GM23338 (cell line): ENCODE results near the gene PDE4C. TPM values are rescaled to one million over a fixed set of nuclear protein-coding genes. Genes with fewer than 3 reads are reported as not detected.
A peak's percentile ranks its signal among the peaks of the same experiment; 100 is the strongest.

Experiments used
- ATAC-seq: fragments of 200-7000 bp; cut with Tn5 transposase; 3 replicates; pipeline ENCODE4 v1.9.1; 2020
- DNase-seq: peaks from one replicate; pipeline ENCODE4 v3.0.0-alpha.2; 2015; ENCODE audit warnings: low spot score
- H2AFZ ChIP-seq: fragments of 200-600 bp; sonication (generic); 2 replicates; pipeline ENCODE4 v1.8.0; 2016; ENCODE audit warnings: antibody characterized with exemption, mild to moderate bottlenecking, moderate library complexity
- H3F3A ChIP-seq: fragments of 200-600 bp; sonication (generic); replicated peaks from 2 replicates; pipeline ENCODE4 v1.8.0; 2017; ENCODE audit warnings: antibody characterized with exemption, mixed run types, low read depth
- H3K27ac ChIP-seq: fragments of 200-600 bp; sonication (generic); 2 replicates; pipeline ENCODE4 v1.6.1; 2016; ENCODE audit warnings: low read depth
- H3K27me3 ChIP-seq: fragments of 200-600 bp; sonication (generic); 2 replicates; pipeline ENCODE4 v1.8.0; 2016; ENCODE audit warnings: mild to moderate bottlenecking, mixed run types, moderate library complexity; ENCODE audit not compliant: insufficient read depth
- H3K36me3 ChIP-seq: fragments of 200-600 bp; sonication (generic); 2 replicates; pipeline ENCODE4 v1.8.0; 2016; ENCODE audit warnings: mild to moderate bottlenecking; ENCODE audit not compliant: insufficient read depth
- H3K4me1 ChIP-seq: fragments of 200-600 bp; sonication (generic); 2 replicates; pipeline ENCODE4 v1.8.0; 2016; ENCODE audit warnings: mild to moderate bottlenecking, moderate library complexity; ENCODE audit not compliant: insufficient read depth
- H3K4me2 ChIP-seq: fragments of 200-600 bp; sonication (generic); 2 replicates; pipeline ENCODE4 v1.7.1; 2017; ENCODE audit warnings: mixed run types
- H3K4me3 ChIP-seq: fragments of 200-600 bp; sonication (generic); 2 replicates; pipeline ENCODE4 v1.6.1; 2016; ENCODE audit warnings: mixed run types
- H3K79me2 ChIP-seq: fragments of 200-600 bp; sonication (generic); replicated peaks from 2 replicates; pipeline ENCODE4 v1.8.0; 2017; ENCODE audit warnings: mild to moderate bottlenecking; ENCODE audit not compliant: insufficient read depth
- H3K9me2 ChIP-seq: fragments of 200-600 bp; sonication (generic); 2 replicates; pipeline ENCODE4 v1.8.0; 2017; ENCODE audit not compliant: insufficient read depth
- H4K20me1 ChIP-seq: fragments of 200-600 bp; sonication (generic); replicated peaks from 2 replicates; pipeline ENCODE4 v1.8.0; 2017; ENCODE audit warnings: mild to moderate bottlenecking; ENCODE audit not compliant: insufficient read depth
- H3K27ac Mint-ChIP-seq: 2 replicates; pipeline ENCODE4 v1.8.0; 2020; ENCODE audit warnings: inconsistent platforms, mild to moderate bottlenecking, moderate library complexity, mixed read lengths
- H3K27me3 Mint-ChIP-seq: 3 replicates; pipeline ENCODE4 v1.8.0; 2022; ENCODE audit warnings: low read depth, mild to moderate bottlenecking, moderate library complexity, mixed read lengths, inconsistent platforms; ENCODE audit not compliant: insufficient read depth, poor library complexity
- H3K36me3 Mint-ChIP-seq: 3 replicates; pipeline ENCODE4 v1.8.0; 2021; ENCODE audit warnings: low read depth, mild to moderate bottlenecking, inconsistent platforms, moderate library complexity, mixed read lengths
- H3K4me1 Mint-ChIP-seq: 3 replicates; pipeline ENCODE4 v1.8.0; 2020; ENCODE audit warnings: mild to moderate bottlenecking, inconsistent platforms, mixed read lengths
- H3K4me3 Mint-ChIP-seq: 3 replicates; pipeline ENCODE4 v1.8.0; 2021; ENCODE audit warnings: moderate library complexity, mild to moderate bottlenecking, inconsistent platforms, mixed read lengths
- H3K9me3 Mint-ChIP-seq: 3 replicates; pipeline ENCODE4 v1.8.0; 2020; ENCODE audit warnings: moderate library complexity, mild to moderate bottlenecking, inconsistent platforms, mixed read lengths
- EZH2phosphoT487 ChIP-seq: fragments of 200-600 bp; sonication (generic); IDR thresholded peaks from one replicate; pipeline ENCODE4 v1.8.1; 2018; ENCODE audit warnings: antibody characterized with exemption; ENCODE audit not compliant: unreplicated experiment
- NANOG ChIP-seq: IDR thresholded peaks from 2 replicates; pipeline ENCODE4 v1.6.1; 2016; ENCODE audit warnings: antibody characterized with exemption, borderline replicate concordance
- POLR2AphosphoS5 ChIP-seq: IDR thresholded peaks from 2 replicates; pipeline ENCODE4 v1.6.1; 2016; ENCODE audit warnings: antibody characterized with exemption, low read depth
- STAT1 ChIP-seq: IDR thresholded peaks from one replicate; pipeline ENCODE4 v1.6.1; 2016; ENCODE audit warnings: antibody characterized with exemption; ENCODE audit not compliant: unreplicated experiment
- ZNF114 ChIP-seq: fragments of 250-450 bp; sonication (Bioruptor Pico); IDR thresholded peaks from 2 replicates; pipeline ENCODE4 v1.5.0; 2020; ENCODE audit warnings: mild to moderate bottlenecking, moderate library complexity
- ZNF331 ChIP-seq: fragments of 250-450 bp; sonication (Bioruptor Pico); IDR thresholded peaks from 2 replicates; pipeline ENCODE4 v1.5.0; 2020; ENCODE audit warnings: low read depth, mild to moderate bottlenecking, moderate library complexity
- polyA plus RNA-seq: library from polyadenylated mRNA; unstranded; fragments of >200 nt; fragmentation: Nextera tagmentation; extraction: Ambion mirVana; gene quantifications from 2 replicates; pipeline ENCODE4 v1.2.1, GENCODE V29; 2016
- total RNA-seq: library from RNA; depleted of rRNA; stranded (reverse); fragments of >200 nt; shearing (Covaris generic); gene quantifications from 2 replicates; pipeline ENCODE4 v1.2.3, GENCODE V29; 2014
- TF ChIP-seq, protein P1 (sequence below), 2 experiments: fragments of 200-600 bp in 1 of 2; sonication (generic) in 1 of 2; conservative IDR thresholded peaks; 2 replicates each; pipeline versions ENCODE4 v1.5.1 to v1.6.1; 2016 to 2017; ENCODE audit warnings: antibody characterized with exemption in 2 of 2, low read depth in 2 of 2, mild to moderate bottlenecking in 2 of 2, moderate library complexity in 1 of 2

PDE4C gene
- total and polyA plus RNA-seq, 2 experiments from 2014 or later, result 1.6 to 3.6 TPM

DNA sequence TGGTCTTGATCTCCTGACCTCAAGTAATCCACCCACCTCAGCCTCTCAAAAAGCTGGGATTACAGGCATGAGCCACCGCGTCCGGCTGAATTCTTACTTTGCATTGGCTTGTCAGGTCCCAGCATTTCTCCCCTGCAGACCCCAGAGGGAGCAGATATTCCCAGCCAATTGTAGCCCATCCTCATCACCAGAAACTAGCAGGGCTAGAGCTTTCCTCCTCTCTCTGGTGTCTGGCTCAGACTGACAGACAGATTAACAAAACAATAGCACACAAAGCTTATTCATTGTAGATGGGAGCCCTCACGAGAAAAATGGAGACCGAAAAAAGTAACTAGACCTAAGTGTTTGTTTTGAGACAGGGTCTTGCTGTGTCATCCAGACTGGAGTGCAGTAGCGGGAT is 40.7 kb downstream of the PDE4C start:
- Mint-ChIP-seq H3K27ac (peak overlapping the region; percentile 56; the same call in 1 of the 2 replicates), H3K9me3 (no peaks in the 10 kb centered on the region), H3K36me3 (no peaks in the 10 kb centered on the region), H3K4me1 (peaks cover 4% of the 10 kb centered on the region; the same call in 2 of the 3 replicates), H3K4me3 (no peak overlapping the region), H3K27me3 (peaks cover 2% of the 10 kb centered on the region)
- Histone ChIP-seq H3K27me3 (no peaks in the 10 kb centered on the region), H3K27ac (no peak overlapping the region), H3K4me3 (no peak overlapping the region), H3K36me3 (no peaks in the 10 kb centered on the region), H3K79me2 (no peaks in the 10 kb centered on the region), H4K20me1 (no peaks in the 10 kb centered on the region), H3K9me2 (no peaks in the 10 kb centered on the region), H3F3A (peaks cover 11% of the 10 kb centered on the region; the same call in 1 of the 2 replicates), H3K4me2 (0 out of 2 replicates have a peak overlapping the region, but pooled peaks have one; percentile 7), H3K4me1 (no peaks in the 10 kb centered on the region), H2AFZ (no peak overlapping the region)
- DNase-seq, result peak; percentile 60
- no peak for TF ChIP-seq ZNF114 (CRISPR knock-in tag)
- TF ChIP-seq, protein P1, sequence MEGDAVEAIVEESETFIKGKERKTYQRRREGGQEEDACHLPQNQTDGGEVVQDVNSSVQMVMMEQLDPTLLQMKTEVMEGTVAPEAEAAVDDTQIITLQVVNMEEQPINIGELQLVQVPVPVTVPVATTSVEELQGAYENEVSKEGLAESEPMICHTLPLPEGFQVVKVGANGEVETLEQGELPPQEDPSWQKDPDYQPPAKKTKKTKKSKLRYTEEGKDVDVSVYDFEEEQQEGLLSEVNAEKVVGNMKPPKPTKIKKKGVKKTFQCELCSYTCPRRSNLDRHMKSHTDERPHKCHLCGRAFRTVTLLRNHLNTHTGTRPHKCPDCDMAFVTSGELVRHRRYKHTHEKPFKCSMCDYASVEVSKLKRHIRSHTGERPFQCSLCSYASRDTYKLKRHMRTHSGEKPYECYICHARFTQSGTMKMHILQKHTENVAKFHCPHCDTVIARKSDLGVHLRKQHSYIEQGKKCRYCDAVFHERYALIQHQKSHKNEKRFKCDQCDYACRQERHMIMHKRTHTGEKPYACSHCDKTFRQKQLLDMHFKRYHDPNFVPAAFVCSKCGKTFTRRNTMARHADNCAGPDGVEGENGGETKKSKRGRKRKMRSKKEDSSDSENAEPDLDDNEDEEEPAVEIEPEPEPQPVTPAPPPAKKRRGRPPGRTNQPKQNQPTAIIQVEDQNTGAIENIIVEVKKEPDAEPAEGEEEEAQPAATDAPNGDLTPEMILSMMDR (conservative IDR thresholded peaks at IDR 0.05; ENCODE audit: low read depth in 2 of 2), result no peak
- no peak for TF ChIP-seq POLR2AphosphoS5
- peak; percentile 92 for ATAC-seq

DNA sequence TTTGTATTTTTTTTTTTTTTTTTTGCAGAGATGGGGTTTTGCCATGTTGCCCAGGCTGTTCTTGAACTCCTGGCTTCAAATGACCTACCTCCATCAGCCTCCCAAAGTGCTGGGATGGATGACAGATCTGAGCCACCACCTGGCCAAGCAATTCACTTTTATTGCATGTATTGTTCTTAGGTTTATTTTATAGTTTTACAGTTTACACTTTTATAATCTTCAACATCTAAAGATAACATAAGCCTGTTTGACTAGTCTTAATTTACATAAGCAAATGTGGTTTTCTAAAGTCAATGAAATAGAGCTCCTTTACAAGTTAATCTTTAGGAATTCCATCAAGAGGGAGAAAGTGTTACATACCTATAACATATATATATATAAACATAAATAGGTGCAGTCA is 42.7 kb downstream of the PDE4C start:
- H3K36me3 Mint-ChIP-seq, result no peaks in the 10 kb centered on the region
- H3K9me3 Mint-ChIP-seq, result no peaks in the 10 kb centered on the region
- Histone ChIP-seq H4K20me1 (no peaks in the 10 kb centered on the region), H2AFZ (no peak overlapping the region), H3F3A (0 out of 2 replicates have a peak, but pooled peaks cover 8% of the 10 kb centered on the region), H3K9me2 (no peaks in the 10 kb centered on the region), H3K36me3 (no peaks in the 10 kb centered on the region), H3K27me3 (no peaks in the 10 kb centered on the region), H3K4me2 (no peak overlapping the region), H3K27ac (no peak overlapping the region), H3K4me1 (no peaks in the 10 kb centered on the region), H3K4me3 (no peak overlapping the region), H3K79me2 (no peaks in the 10 kb centered on the region)
- no peak overlapping the region for H3K27ac Mint-ChIP-seq
- peaks cover 2% of the 10 kb centered on the region for H3K27me3 Mint-ChIP-seq
- no peak for TF ChIP-seq NANOG
- TF ChIP-seq, protein P1 (conservative IDR thresholded peaks at IDR 0.05; ENCODE audit: low read depth in 2 of 2), result no peak
- no peak for TF ChIP-seq EZH2phosphoT487
- no peak for TF ChIP-seq ZNF331 (CRISPR knock-in tag)
- TF ChIP-seq STAT1, result no peak
- H3K4me1 Mint-ChIP-seq, result peaks cover 4% of the 10 kb centered on the region; the same call in 2 of the 3 replicates
- no peak for DNase-seq
- ATAC-seq, result no peak
- H3K4me3 Mint-ChIP-seq, result no peak overlapping the region
